HepG2 (cell line): ENCODE data around the gene TAF6L. TPM values are rescaled to one million over a fixed set of nuclear protein-coding genes. Genes with fewer than 3 reads are reported as not detected.
A peak's percentile ranks its signal among the peaks of the same experiment; 100 is the strongest.

Experiments used
- ATAC-seq: fragments of 200-7000 bp; cut with Tn5 transposase; 3 replicates; pipeline ENCODE4 v1.9.1; 2020; ENCODE audit warnings: mild to moderate bottlenecking, moderate library complexity
- BruUV-seq: library from RNA; stranded (reverse); fragments of 400-500 nt; replicated peaks from 2 replicates; lab custom pipeline; 2021; lab: Mats Ljungman, UMichigan
- CTCF ChIA-PET: fragments of 300-600 bp; formaldehyde crosslinking; extraction: SDS; loops from one replicate; lab custom pipeline; 2021; ENCODE audit warnings: low total read pairs, inconsistent platforms, low intra/inter-chr PET ratio; lab: Yijun Ruan, JAX
- POLR2A ChIA-PET: fragments of 350-600 bp; sonication (Branson Sonifier 250); formaldehyde crosslinking; loops from one replicate; lab custom pipeline; 2020; ENCODE audit warnings: antibody characterized with exemption, inconsistent platforms; lab: Yijun Ruan, JAX
- DNase-seq: peaks from one replicate; pipeline ENCODE4 v3.0.0-alpha.2; 2015; ENCODE audit warnings: low spot score
- FAIRE-seq: peaks from 3 replicates; lab custom pipeline; 2011; peaks lifted over from hg19 to GRCh38; lab: Jason Lieb, UNC
- H2AFZ ChIP-seq: one replicate; pipeline ENCODE4 v1.6.1; 2011; ENCODE audit warnings: low read length, inconsistent platforms
- H3K27ac ChIP-seq: fragments of 300-600 bp; 3 replicates; pipeline ENCODE4 v1.8.0; 2011; ENCODE audit warnings: mixed run types, mild to moderate bottlenecking, mixed read lengths, low read length, inconsistent platforms; ENCODE audit not compliant: insufficient read depth; ENCODE audit errors: extremely low read length
- H3K27me3 ChIP-seq, 2 experiments: fragments of 200-600 bp in 1 of 2; 2 replicates in 1 of 2; 3 replicates in 1 of 2; pipeline versions ENCODE4 v1.6.0 to v1.8.0; 2011; ENCODE audit warnings: low read length in 2 of 2, mild to moderate bottlenecking in 2 of 2, moderate library complexity in 2 of 2, inconsistent platforms in 1 of 2; ENCODE audit not compliant: insufficient read depth in 2 of 2, control insufficient read depth in 1 of 2
- H3K36me3 ChIP-seq, 2 experiments: fragments of 200-600 bp in 1 of 2; replicated peaks in 1 of 2; 2 replicates in 1 of 2; 3 replicates in 1 of 2; pipeline versions ENCODE4 v1.5.1 to v1.8.0; 2011; ENCODE audit warnings: low read length in 2 of 2, inconsistent platforms in 1 of 2; ENCODE audit not compliant: insufficient read depth in 2 of 2, control insufficient read depth in 1 of 2
- H3K4me1 ChIP-seq: 2 replicates; pipeline ENCODE4 v1.5.1; 2012; ENCODE audit warnings: low read length, inconsistent platforms; ENCODE audit not compliant: insufficient read depth
- H3K4me2 ChIP-seq: 2 replicates; pipeline ENCODE4 v1.6.0; 2011; ENCODE audit warnings: low read depth, low read length, inconsistent platforms
- H3K4me3 ChIP-seq, 3 experiments: fragments of 200-600 bp in 1 of 3; sonication (generic), shearing (Covaris generic) in 1 of 3; replicated peaks in 1 of 3; 2 replicates each; pipeline ENCODE4 v1.5.1; 2011 to 2016; ENCODE audit warnings: low read length in 3 of 3, inconsistent platforms in 2 of 3, low read depth in 2 of 3, mild to moderate bottlenecking in 2 of 3, control low read depth in 1 of 3, mixed read lengths in 1 of 3; ENCODE audit not compliant: insufficient read depth in 1 of 3
- H3K79me2 ChIP-seq: one replicate; pipeline ENCODE4 v1.6.1; 2011; ENCODE audit warnings: low read length, inconsistent platforms; ENCODE audit not compliant: insufficient read depth
- H3K9ac ChIP-seq: 2 replicates; pipeline ENCODE4 v1.6.0; 2011; ENCODE audit warnings: mild to moderate bottlenecking, low read depth, low read length, inconsistent platforms; ENCODE audit not compliant: insufficient read depth
- H3K9me3 ChIP-seq: 2 replicates; pipeline ENCODE4 v1.5.1; 2012; ENCODE audit warnings: mild to moderate bottlenecking, low read length
- H4K20me1 ChIP-seq: 2 replicates; pipeline ENCODE4 v1.6.0; 2011; ENCODE audit warnings: inconsistent platforms, mild to moderate bottlenecking, low read length, moderate library complexity; ENCODE audit not compliant: insufficient read depth
- ARID2 ChIP-seq: sonication (generic); formaldehyde crosslinking; IDR thresholded peaks from 2 replicates; pipeline ENCODE4 v1.8.1; 2022; ENCODE audit warnings: mild to moderate bottlenecking, missing genetic modification reagents, borderline replicate concordance
- NFIC ChIP-seq: IDR thresholded peaks from 2 replicates; pipeline ENCODE4 v1.6.1; 2012; ENCODE audit warnings: mild to moderate bottlenecking, low read length, inconsistent platforms
- NR2F6 ChIP-seq, 2 experiments: IDR thresholded peaks; 2 replicates each; pipeline ENCODE4 v1.6.1; 2016; ENCODE audit warnings: antibody characterized with exemption in 1 of 2, mild to moderate bottlenecking in 1 of 2
- REXO4 ChIP-seq: sonication (generic); formaldehyde crosslinking; IDR thresholded peaks from 2 replicates; pipeline ENCODE4 v1.8.0; 2022; ENCODE audit warnings: missing genetic modification reagents, mild to moderate bottlenecking, borderline replicate concordance
- ZNF605 ChIP-seq: sonication (generic); formaldehyde crosslinking; IDR thresholded peaks from 2 replicates; pipeline ENCODE4 v1.8.0; 2022; ENCODE audit warnings: mild to moderate bottlenecking, missing genetic modification reagents
- ZNF660 ChIP-seq: sonication (generic); formaldehyde crosslinking; IDR thresholded peaks from 2 replicates; pipeline ENCODE4 v1.5.1; 2020; ENCODE audit warnings: mild to moderate bottlenecking, low read depth, missing genetic modification reagents, borderline replicate concordance
- ZNF766 ChIP-seq: sonication (generic); formaldehyde crosslinking; IDR thresholded peaks from 2 replicates; pipeline ENCODE4 v1.5.0; 2020; ENCODE audit warnings: missing genetic modification reagents, borderline replicate concordance
- ZSCAN12 ChIP-seq: sonication (generic); formaldehyde crosslinking; IDR thresholded peaks from 2 replicates; pipeline ENCODE4 v1.9.0; 2021; ENCODE audit warnings: mild to moderate bottlenecking, missing genetic modification reagents
- WGBS: methylation state at CpG from one replicate; pipeline ENCODE4 v1.1.6; 2017; ENCODE audit warnings: low lambda C conversion rate; 5-methylcytosine and 5-hydroxymethylcytosine counted together
- in situ Hi-C: cut with HindIII; loops from 2 replicates; pipeline ENCODE4 v1.10.0; 2017; ENCODE audit warnings: low pct_unique_long_range_greater_than_20kb; ENCODE audit not compliant: extremely low pct_ligation_motif_present
- intact Hi-C: fragments of 100-400 bp; cut with micrococcal nuclease; formaldehyde crosslinking; loops from one replicate; pipeline ENCODE4 v1.10.0; 2022; ENCODE audit not compliant: unreplicated experiment
- polyA plus RNA-seq, 8 experiments: library from polyadenylated mRNA; depleted of rRNA in 3 of 8; stranded (reverse) in 7 of 8; unstranded in 1 of 8; fragments of >200 nt; fragmentation: Illumina TruSeq in 4 of 8; extraction: Trizol in 4 of 8; gene quantifications; 2 replicates each; pipeline versions ENCODE4 v1.2.1 to v1.2.3, GENCODE V29; 2011 to 2016; ENCODE audit warnings: low read depth in 4 of 8, missing spikeins in 1 of 8, mixed read lengths in 1 of 8; ENCODE audit not compliant: insufficient read depth in 1 of 8
- total RNA-seq, 5 experiments: library from RNA; depleted of rRNA; stranded (reverse); fragments of >200 nt; fragmentation: Illumina TruSeq; extraction: Trizol; gene quantifications; 2 replicates each; pipeline ENCODE4 v1.2.3, GENCODE V29; 2016; ENCODE audit warnings: low read depth in 1 of 5
- TF ChIP-seq, protein P1 (sequence below): sonication (generic); formaldehyde crosslinking; IDR thresholded peaks from 2 replicates; pipeline ENCODE4 v1.5.1; 2020; ENCODE audit warnings: mild to moderate bottlenecking, missing genetic modification reagents, borderline replicate concordance
- TF ChIP-seq, protein P2 (sequence below): IDR thresholded peaks from 2 replicates; pipeline ENCODE4 v1.6.1; 2016; ENCODE audit warnings: missing compliant biosample characterization, missing genetic modification reagents, borderline replicate concordance
- TF ChIP-seq, protein P3 (sequence below): sonication (generic); formaldehyde crosslinking; IDR thresholded peaks from 2 replicates; pipeline ENCODE4 v1.8.1; 2023; ENCODE audit warnings: mild to moderate bottlenecking, missing genetic modification reagents

Gene TAF6L
- total and polyA plus RNA-seq, 2 of the 13 experiments (the other 11 are each of a cell fraction or from before 2014, with no cell fraction given): 12.6 to 19.4 TPM

DNA sequence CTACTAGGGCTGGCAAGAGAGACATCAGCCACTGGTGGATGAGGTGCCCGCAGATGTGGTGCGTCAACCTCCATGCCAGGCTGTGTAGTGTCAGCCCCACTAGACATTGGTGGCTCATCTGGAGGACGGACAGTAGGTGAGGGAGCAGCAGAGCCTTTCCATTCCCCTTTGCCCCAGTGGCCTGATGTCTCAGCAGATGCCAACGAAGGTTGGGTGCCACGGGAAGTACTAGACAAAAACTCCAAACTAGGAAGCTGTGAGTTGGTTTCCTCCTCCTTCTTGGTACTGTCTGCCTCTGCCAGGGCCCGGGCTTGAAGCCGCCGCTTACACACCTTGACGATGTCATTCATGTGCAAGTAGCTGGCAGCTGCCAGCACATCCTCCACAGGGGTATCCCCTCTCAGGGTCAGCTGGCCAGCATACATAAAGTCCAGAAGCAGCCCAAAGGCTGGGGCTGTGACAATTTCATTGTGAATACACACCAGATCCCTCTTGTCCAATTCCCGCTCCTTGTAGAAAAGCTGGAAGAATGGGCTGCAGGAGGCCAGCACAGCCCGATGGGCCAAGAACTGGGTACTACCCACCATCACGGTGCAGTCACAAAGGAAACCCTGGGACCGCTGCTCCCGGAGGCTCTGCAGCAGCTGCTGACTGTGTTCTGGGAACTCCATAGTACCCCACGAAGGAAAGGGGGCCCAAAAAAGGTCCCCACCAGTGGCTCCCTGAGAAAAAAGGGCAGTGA, 18.0 kb upstream of the TAF6L start:
- Histone ChIP-seq H3K4me3 (peak overlapping the region; percentile 37 to 86 (median 55)), H2AFZ (no peak overlapping the region), H3K27ac (peak overlapping the region; percentile 75), H4K20me1 (no peaks in the 10 kb centered on the region), H3K36me3 (peaks cover 6 to 8% of the 10 kb centered on the region in 2 experiments; a peak in 3 of 5 replicates), H3K27me3 (no peaks in the 10 kb centered on the region), H3K4me2 (peak overlapping the region; percentile 82), H3K4me1 (peaks cover 30% of the 10 kb centered on the region), H3K9me3 (no peaks in the 10 kb centered on the region), H3K79me2 (no peaks in the 10 kb centered on the region), H3K9ac (peak overlapping the region; percentile 79)
- TSS peak; percentile 86 for BruUV-seq
- ChIA-PET CTCF (no interaction called here), POLR2A (interaction anchor here (0.5 to 4.4 kb wide), 42 partner anchors 8 to 247 kb away, joined by 3 to 129 read pairs (median 6); partner anchors contain the start of genes AHNAK, B3GAT3, C11orf98 and CSKMT)
- no peak for DNase-seq
- intact Hi-C loops: no loop called here
- peak; percentile 1; the same call in 2 of the 3 replicates for ATAC-seq
- in situ Hi-C loops: no loop called here
- TF ChIP-seq ARID2 (CRISPR knock-in tag) (0 out of 2 replicates have a peak, but pooled peaks have one; percentile 35), ZNF605 (0 out of 2 replicates have a peak, but pooled peaks have one; percentile 25), NR2F6 (IDR thresholded peaks at IDR 0.05) (no peak), NR2F6 (CRISPR knock-in tag; IDR thresholded peaks at IDR 0.05) (no peak), ZSCAN12 (CRISPR knock-in tag) (no peak), NFIC (no peak), ZNF766 (CRISPR knock-in tag) (0 out of 2 replicates have a peak, but pooled peaks have one; percentile 13), REXO4 (CRISPR knock-in tag) (no peak), ZNF660 (CRISPR knock-in tag) (no peak)
- TF ChIP-seq, protein P1, sequence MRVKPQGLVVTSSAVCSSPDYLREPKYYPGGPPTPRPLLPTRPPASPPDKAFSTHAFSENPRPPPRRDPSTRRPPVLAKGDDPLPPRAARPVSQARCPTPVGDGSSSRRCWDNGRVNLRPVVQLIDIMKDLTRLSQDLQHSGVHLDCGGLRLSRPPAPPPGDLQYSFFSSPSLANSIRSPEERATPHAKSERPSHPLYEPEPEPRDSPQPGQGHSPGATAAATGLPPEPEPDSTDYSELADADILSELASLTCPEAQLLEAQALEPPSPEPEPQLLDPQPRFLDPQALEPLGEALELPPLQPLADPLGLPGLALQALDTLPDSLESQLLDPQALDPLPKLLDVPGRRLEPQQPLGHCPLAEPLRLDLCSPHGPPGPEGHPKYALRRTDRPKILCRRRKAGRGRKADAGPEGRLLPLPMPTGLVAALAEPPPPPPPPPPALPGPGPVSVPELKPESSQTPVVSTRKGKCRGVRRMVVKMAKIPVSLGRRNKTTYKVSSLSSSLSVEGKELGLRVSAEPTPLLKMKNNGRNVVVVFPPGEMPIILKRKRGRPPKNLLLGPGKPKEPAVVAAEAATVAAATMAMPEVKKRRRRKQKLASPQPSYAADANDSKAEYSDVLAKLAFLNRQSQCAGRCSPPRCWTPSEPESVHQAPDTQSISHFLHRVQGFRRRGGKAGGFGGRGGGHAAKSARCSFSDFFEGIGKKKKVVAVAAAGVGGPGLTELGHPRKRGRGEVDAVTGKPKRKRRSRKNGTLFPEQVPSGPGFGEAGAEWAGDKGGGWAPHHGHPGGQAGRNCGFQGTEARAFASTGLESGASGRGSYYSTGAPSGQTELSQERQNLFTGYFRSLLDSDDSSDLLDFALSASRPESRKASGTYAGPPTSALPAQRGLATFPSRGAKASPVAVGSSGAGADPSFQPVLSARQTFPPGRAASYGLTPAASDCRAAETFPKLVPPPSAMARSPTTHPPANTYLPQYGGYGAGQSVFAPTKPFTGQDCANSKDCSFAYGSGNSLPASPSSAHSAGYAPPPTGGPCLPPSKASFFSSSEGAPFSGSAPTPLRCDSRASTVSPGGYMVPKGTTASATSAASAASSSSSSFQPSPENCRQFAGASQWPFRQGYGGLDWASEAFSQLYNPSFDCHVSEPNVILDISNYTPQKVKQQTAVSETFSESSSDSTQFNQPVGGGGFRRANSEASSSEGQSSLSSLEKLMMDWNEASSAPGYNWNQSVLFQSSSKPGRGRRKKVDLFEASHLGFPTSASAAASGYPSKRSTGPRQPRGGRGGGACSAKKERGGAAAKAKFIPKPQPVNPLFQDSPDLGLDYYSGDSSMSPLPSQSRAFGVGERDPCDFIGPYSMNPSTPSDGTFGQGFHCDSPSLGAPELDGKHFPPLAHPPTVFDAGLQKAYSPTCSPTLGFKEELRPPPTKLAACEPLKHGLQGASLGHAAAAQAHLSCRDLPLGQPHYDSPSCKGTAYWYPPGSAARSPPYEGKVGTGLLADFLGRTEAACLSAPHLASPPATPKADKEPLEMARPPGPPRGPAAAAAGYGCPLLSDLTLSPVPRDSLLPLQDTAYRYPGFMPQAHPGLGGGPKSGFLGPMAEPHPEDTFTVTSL (CRISPR knock-in tag): no peak
- TF ChIP-seq, protein P2, sequence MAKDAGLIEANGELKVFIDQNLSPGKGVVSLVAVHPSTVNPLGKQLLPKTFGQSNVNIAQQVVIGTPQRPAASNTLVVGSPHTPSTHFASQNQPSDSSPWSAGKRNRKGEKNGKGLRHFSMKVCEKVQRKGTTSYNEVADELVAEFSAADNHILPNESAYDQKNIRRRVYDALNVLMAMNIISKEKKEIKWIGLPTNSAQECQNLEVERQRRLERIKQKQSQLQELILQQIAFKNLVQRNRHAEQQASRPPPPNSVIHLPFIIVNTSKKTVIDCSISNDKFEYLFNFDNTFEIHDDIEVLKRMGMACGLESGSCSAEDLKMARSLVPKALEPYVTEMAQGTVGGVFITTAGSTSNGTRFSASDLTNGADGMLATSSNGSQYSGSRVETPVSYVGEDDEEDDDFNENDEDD (CRISPR knock-in tag): no peak
- TF ChIP-seq, protein P3, sequence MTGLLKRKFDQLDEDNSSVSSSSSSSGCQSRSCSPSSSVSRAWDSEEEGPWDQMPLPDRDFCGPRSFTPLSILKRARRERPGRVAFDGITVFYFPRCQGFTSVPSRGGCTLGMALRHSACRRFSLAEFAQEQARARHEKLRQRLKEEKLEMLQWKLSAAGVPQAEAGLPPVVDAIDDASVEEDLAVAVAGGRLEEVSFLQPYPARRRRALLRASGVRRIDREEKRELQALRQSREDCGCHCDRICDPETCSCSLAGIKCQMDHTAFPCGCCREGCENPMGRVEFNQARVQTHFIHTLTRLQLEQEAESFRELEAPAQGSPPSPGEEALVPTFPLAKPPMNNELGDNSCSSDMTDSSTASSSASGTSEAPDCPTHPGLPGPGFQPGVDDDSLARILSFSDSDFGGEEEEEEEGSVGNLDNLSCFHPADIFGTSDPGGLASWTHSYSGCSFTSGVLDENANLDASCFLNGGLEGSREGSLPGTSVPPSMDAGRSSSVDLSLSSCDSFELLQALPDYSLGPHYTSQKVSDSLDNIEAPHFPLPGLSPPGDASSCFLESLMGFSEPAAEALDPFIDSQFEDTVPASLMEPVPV (CRISPR knock-in tag): no peak
- no peak for FAIRE-seq
- WGBS: 95% methylated on average over 9 of the region's 15 CpGs
